ENCODE data around the gene TREX2. TPM values are rescaled to one million over a fixed set of nuclear protein-coding genes. Genes with fewer than 3 reads are reported as not detected.

Gene TREX2
- total and polyA plus RNA-seq, 2 donors (not counting 1 experiment from before 2014, with no cell fraction given) = 3.3 to 3.8 TPM

- peak overlapping the region; percentile 57 for H3K4me2 ChIP-seq (replicated peaks; ENCODE audit: low read depth, low read length, poor library complexity, severe bottlenecking)
- ChIA-PET CTCF (no interaction called here), POLR2A (no interaction called here)
- H3K27me3 ChIP-seq (replicated peaks in 1 of 4; ENCODE audit: control extremely low read depth in 1 of 4, control insufficient read depth in 3 of 4, insufficient read depth in 4 of 4, low read length in 3 of 4) = no peaks in the 10 kb centered on the region
- H3K27ac Mint-ChIP-seq = no peak overlapping the region
- H3K79me2 ChIP-seq (ENCODE audit: control insufficient read depth, insufficient read depth, low read length) = peaks cover 5% of the 10 kb centered on the region
- WGBS (ENCODE audit: insufficient coverage) = no CpG with 5 or more reads among the region's 10 CpGs
- H3K27ac ChIP-seq (ENCODE audit: low read length in 2 of 2) = no peak overlapping the region
- H3K4me1 Mint-ChIP-seq = peaks cover 9% of the 10 kb centered on the region
- H3K4me1 ChIP-seq (ENCODE audit: control insufficient read depth in 2 of 2, insufficient read depth in 2 of 2, low read length in 2 of 2) = peaks cover 5 to 23% of the 10 kb centered on the region in 2 donors
- H4K20me1 ChIP-seq (ENCODE audit: control insufficient read depth, insufficient read depth, low read length, poor library complexity, severe bottlenecking) = no peaks in the 10 kb centered on the region
- H3K9me3 Mint-ChIP-seq (ENCODE audit: insufficient read depth) = no peaks in the 10 kb centered on the region
- peak overlapping the region in 1 of 5 experiments; percentile 7 for H3K4me3 ChIP-seq (ENCODE audit: control extremely low read depth in 1 of 5, extremely low read depth in 1 of 5, insufficient read depth in 1 of 5, low read depth in 2 of 5, low read length in 4 of 5)
- H2AFZ ChIP-seq (ENCODE audit: insufficient read depth, low read depth, low read length, poor library complexity, severe bottlenecking) = peak overlapping the region; percentile 15
- TF ChIP-seq EZH2 (IDR thresholded peaks at IDR 0.05; ENCODE audit: borderline replicate concordance, insufficient read depth, low read depth, low read length, poor library complexity, severe bottlenecking) (no peak), CTCF (IDR thresholded peaks at IDR 0.05) (no peak)
- ATAC-seq (ENCODE audit: low read depth) = no peak
- H3K36me3 ChIP-seq (replicated peaks in 1 of 2; ENCODE audit: control extremely low read depth in 1 of 2, control insufficient read depth in 1 of 2, extremely low read depth in 1 of 2, insufficient read depth in 2 of 2, low read length in 1 of 2) = no peaks in the 10 kb centered on the region
- intact Hi-C loops (cut with micrococcal nuclease) = no loop called here
- H3K9me3 ChIP-seq (ENCODE audit: control extremely low read depth in 1 of 3, control insufficient read depth in 2 of 3, insufficient read depth in 1 of 3, low read length in 2 of 3) = no peaks in the 10 kb centered on the region
- no peaks in the 10 kb centered on the region for H3K27me3 Mint-ChIP-seq
- H3K4me3 Mint-ChIP-seq = peak overlapping the region; percentile 76
- DNase-seq = peak; percentile 21
- no peak overlapping the region for H3K9ac ChIP-seq (ENCODE audit: low read length)
Observed at GRCh38 chrX:153474266-153474665, 28.4 kb upstream of the TREX2 start.

- no peak for TF ChIP-seq CTCF (IDR thresholded peaks at IDR 0.05)
- no peak for TF ChIP-seq EZH2 (IDR thresholded peaks at IDR 0.05; ENCODE audit: borderline replicate concordance, insufficient read depth, low read depth, low read length, poor library complexity, severe bottlenecking)
- H3K9me3 Mint-ChIP-seq (ENCODE audit: insufficient read depth) = no peaks in the 10 kb centered on the region
- peaks cover 15% of the 10 kb centered on the region for H3K79me2 ChIP-seq (ENCODE audit: control insufficient read depth, insufficient read depth, low read length)
- peaks cover 5 to 23% of the 10 kb centered on the region in 2 donors for H3K4me1 ChIP-seq (ENCODE audit: control insufficient read depth in 2 of 2, insufficient read depth in 2 of 2, low read length in 2 of 2)
- intact Hi-C loops (cut with micrococcal nuclease) = no loop called here
- DNase-seq (no peak), ATAC-seq (ENCODE audit: low read depth) (no peak)
- no peaks in the 10 kb centered on the region for H3K36me3 ChIP-seq (replicated peaks in 1 of 2; ENCODE audit: control extremely low read depth in 1 of 2, control insufficient read depth in 1 of 2, extremely low read depth in 1 of 2, insufficient read depth in 2 of 2, low read length in 1 of 2)
- no peak overlapping the region for H3K27ac ChIP-seq (ENCODE audit: low read length in 2 of 2)
- H3K27me3 Mint-ChIP-seq = no peaks in the 10 kb centered on the region
- no peak overlapping the region for H2AFZ ChIP-seq (ENCODE audit: insufficient read depth, low read depth, low read length, poor library complexity, severe bottlenecking)
- no peaks in the 10 kb centered on the region for H3K27me3 ChIP-seq (replicated peaks in 1 of 4; ENCODE audit: control extremely low read depth in 1 of 4, control insufficient read depth in 3 of 4, insufficient read depth in 4 of 4, low read length in 3 of 4)
- POLR2A ChIA-PET = interaction anchor here (1.0 kb wide), 1 partner anchor 532 kb away, joined by 3 read pairs; no protein-coding TSS in a partner anchor
- no peak overlapping the region for H3K27ac Mint-ChIP-seq
- CTCF ChIA-PET = interaction anchor here (0.6 to 4.9 kb wide), 3 partner anchors 12 to 529 kb away, joined by 3 to 27 read pairs (median 3); no protein-coding TSS in a partner anchor
- peak overlapping the region; percentile 52 for H3K4me3 Mint-ChIP-seq
- H3K4me3 ChIP-seq (ENCODE audit: control extremely low read depth in 1 of 5, extremely low read depth in 1 of 5, insufficient read depth in 1 of 5, low read depth in 2 of 5, low read length in 4 of 5) = no peak overlapping the region
- peaks cover 12% of the 10 kb centered on the region for H3K4me1 Mint-ChIP-seq
- no peak overlapping the region for H3K4me2 ChIP-seq (replicated peaks; ENCODE audit: low read depth, low read length, poor library complexity, severe bottlenecking)
- H3K9ac ChIP-seq (ENCODE audit: low read length) = no peak overlapping the region
- 100% methylated on average over 2 of the region's 10 CpGs for WGBS (ENCODE audit: insufficient coverage)
- H4K20me1 ChIP-seq (ENCODE audit: control insufficient read depth, insufficient read depth, low read length, poor library complexity, severe bottlenecking) = no peaks in the 10 kb centered on the region
- H3K9me3 ChIP-seq (ENCODE audit: control extremely low read depth in 1 of 3, control insufficient read depth in 2 of 3, insufficient read depth in 1 of 3, low read length in 2 of 3) = no peaks in the 10 kb centered on the region
Observed at GRCh38 chrX:153473126-153473525, 27.3 kb upstream of the TREX2 start.
